Inflammatory macrophage treated with lipopolysaccharide for 1 hour (primary cell): ENCODE data around the gene VPS37D.
A peak's percentile ranks its signal among the peaks of the same experiment; 100 is the strongest.
"Not testable (repeated sequence)": the region's sequence is repeated elsewhere in the genome, so short reads cannot be mapped to it uniquely, and the experiment has no call there.

ENCODE experiments used
- DNase-seq, 2 donors: peaks; one replicate each; pipeline ENCODE4 v3.0.0-alpha.2; 2020 to 2022

Gene VPS37D

GRCh38 chr7:73707045-73707631, 39.5 kb downstream of the VPS37D start:
- DNase-seq: no peak

GRCh38 chr7:73708961-73709549, 41.4 kb downstream of the VPS37D start:
- no peak for DNase-seq

GRCh38 chr7:73712773-73713172, 45.1 kb downstream of the VPS37D start:
- no peak for DNase-seq

GRCh38 chr7:73713319-73713718, 45.7 kb downstream of the VPS37D start:
- not testable (repeated sequence) for DNase-seq

- no peak for DNase-seq
These were observed 48.2 kb downstream of the VPS37D start for GRCh38 chr7:73715648-73716317.

GRCh38 chr7:73716318-73716890, 48.8 kb downstream of the VPS37D start:
- DNase-seq: no peak

GRCh38 chr7:73717025-73717807, 49.6 kb downstream of the VPS37D start:
- no peak for DNase-seq

GRCh38 chr7:73717991-73718405, 50.4 kb downstream of the VPS37D start:
- peak; percentile 39 to 59 for DNase-seq

- no peak for DNase-seq
These were observed 50.8 kb downstream of the VPS37D start for GRCh38 chr7:73718438-73718881.

GRCh38 chr7:73718905-73719805, 51.5 kb downstream of the VPS37D start, which contains the start of gene STX1A:
Gene STX1A (minus strand): TSS chr7:73719669. CDS start chr7:73719631, 38 bp downstream.
- peak; percentile 40 to 60 for DNase-seq

- DNase-seq: no peak
These were observed 52.2 kb downstream of the VPS37D start for GRCh38 chr7:73719806-73720169.

GRCh38 chr7:73720443-73720842, 52.8 kb downstream of the VPS37D start:
- not testable (repeated sequence) for DNase-seq

GRCh38 chr7:73721377-73721817, 53.8 kb downstream of the VPS37D start:
- no peak for DNase-seq
